Adrenal gland (tissue), 12 donors: ENCODE data around the gene PLXNC1. TPM values are rescaled to one million over a fixed set of nuclear protein-coding genes. Genes with fewer than 3 reads are reported as not detected.

Experiments used
- DNase-seq, 7 donors: peaks; one replicate each; pipeline ENCODE4 v3.0.0-alpha.2; 2019 to 2020
- H3K27ac ChIP-seq, 5 donors: fragments of 200-600 bp; sonication (generic) in 4 of 5; 1 replicate in 3 of 5; 2 replicates in 2 of 5; pipeline versions ENCODE4 v1.5.1 to v1.8.0; 2016 to 2020; ENCODE audit warnings: mild to moderate bottlenecking in 1 of 5
- H3K27me3 ChIP-seq: fragments of 200-600 bp; 2 replicates; pipeline ENCODE4 v1.8.0; 2021
- H3K36me3 ChIP-seq, 2 donors: fragments of 200-600 bp; replicated peaks in 1 of 2; 1 replicate in 1 of 2; 2 replicates in 1 of 2; pipeline versions ENCODE4 v1.5.1 to v1.8.0; 2018 to 2022
- H3K4me1 ChIP-seq, 2 donors: fragments of 200-600 bp; replicated peaks in 1 of 2; 1 replicate in 1 of 2; 2 replicates in 1 of 2; pipeline versions ENCODE4 v1.5.1 to v1.8.0; 2018 to 2021
- H3K4me3 ChIP-seq, 4 donors: fragments of 200-600 bp; sonication (generic) in 3 of 4; one replicate each; pipeline ENCODE4 v1.5.1; 2016 to 2018
- H3K9me3 ChIP-seq, 3 donors: fragments of 200-600 bp; sonication (generic) in 1 of 3; replicated peaks in 1 of 3; 1 replicate in 2 of 3; 2 replicates in 1 of 3; pipeline versions ENCODE4 v1.5.1 to v1.8.0; 2016 to 2021
- CTCF ChIP-seq, 6 experiments: fragments of 450-650 bp in 4 of 6; fragments of 200-600 bp in 2 of 6; sonication (generic) in 1 of 6; IDR thresholded peaks; 1 replicate in 5 of 6; 2 replicates in 1 of 6; pipeline versions ENCODE4 v1.5.1 to v1.8.0; 2016 to 2021; ENCODE audit warnings: antibody characterized with exemption in 6 of 6, mild to moderate bottlenecking in 2 of 6, moderate library complexity in 1 of 6
- POLR2A ChIP-seq, 2 donors: fragments of 450-650 bp; IDR thresholded peaks; one replicate each; pipeline ENCODE4 v1.6.1; 2017; ENCODE audit warnings: antibody characterized with exemption in 2 of 2, mild to moderate bottlenecking in 2 of 2, moderate library complexity in 1 of 2
- WGBS, 4 donors: extraction: QIAGEN DNeasy Blood & Tissue Kit in 2 of 4; methylation state at CpG; one replicate each; pipeline versions ENCODE4 v1.1.5 to v1.1.7; 2013 to 2017; 5-methylcytosine and 5-hydroxymethylcytosine counted together
- intact Hi-C, 2 donors: fragments of 100-400 bp; cut with DNase I; formaldehyde crosslinking; loops; one replicate each; pipeline versions ENCODE4 v1.14.1 to v1.15.0; 2022 to 2023
- polyA plus RNA-seq, 3 donors: library from polyadenylated mRNA; stranded (reverse); fragments of 200-250 nt in 2 of 3; fragments of 350-450 nt in 1 of 3; fragmentation: Illumina TruSeq in 1 of 3; extraction: RNeasy Lipid Tissue Mini Kit (QIAGEN cat#74804) in 1 of 3; gene quantifications; one replicate each; pipeline ENCODE4 v1.2.3, GENCODE V29; 2013 to 2014
- total RNA-seq, 9 donors: library from RNA; depleted of rRNA in 4 of 9; stranded (reverse); fragments of >200 nt in 4 of 9; fragments of 120-200 nt in 1 of 9; fragmentation: NEBNext Ultra II Directional in 1 of 9; extraction: Animal tissue kit (Norgen Biotek cat#: 25700) in 1 of 9; gene quantifications; one replicate each; pipeline versions ENCODE4 v1.1.0 to v1.2.4, GENCODE V29; 2013 to 2023
- donor health status: healthy with polysubstance abuse.
- donor health status: Bipolar disorder and iron deficiency.
- donor health status: DM: yes; HTN: yes; CAD: no.
- donor health status: DM: no; HTN: no; CAD: no.
- donor health status: DM: no; HTN: no; CAD: no.
- donor health status: DM: yes; HTN: yes; CAD: no.

The PLXNC1 gene
- total and polyA plus RNA-seq, 12 donors: 2.5 to 23.4 (median 12.3) TPM

- Histone ChIP-seq H3K9me3 (no peaks in the 10 kb centered on the region), H3K4me1 (peaks cover 14 to 26% of the 10 kb centered on the region in 2 donors), H3K4me3 (no peak overlapping the region), H3K36me3 (no peaks in the 10 kb centered on the region), H3K27me3 (no peaks in the 10 kb centered on the region), H3K27ac (no peak overlapping the region)
- WGBS, 4 donors: 91 to 94% (median 92%) methylated on average over 19 of the region's 19 CpGs
- TF ChIP-seq POLR2A (IDR thresholded peaks at IDR 0.05): no peak
- no peak for TF ChIP-seq CTCF (IDR thresholded peaks at IDR 0.05)
- intact Hi-C loops: no loop called here
- DNase-seq: peak in 1 of 7 donors; percentile 37
Observed at GRCh38 chr12:94264736-94265485, 116.5 kb downstream of the PLXNC1 start.

- WGBS, 4 donors: 72 to 83% (median 79%) methylated on average over 7 of the region's 7 CpGs
- H3K36me3 ChIP-seq: no peaks in the 10 kb centered on the region
- no peaks in the 10 kb centered on the region for H3K9me3 ChIP-seq
- intact Hi-C loops: no loop called here
- no peak overlapping the region for H3K4me3 ChIP-seq
- H3K4me1 ChIP-seq: peaks cover 14 to 26% of the 10 kb centered on the region in 2 donors
- H3K27me3 ChIP-seq: no peaks in the 10 kb centered on the region
- no peak for DNase-seq
- no peak for TF ChIP-seq POLR2A (IDR thresholded peaks at IDR 0.05)
- TF ChIP-seq CTCF (IDR thresholded peaks at IDR 0.05): no peak
- H3K27ac ChIP-seq: no peak overlapping the region
Observed at GRCh38 chr12:94265539-94265938, 117.2 kb downstream of the PLXNC1 start.

GRCh38 chr12:94265966-94266745 is 117.8 kb downstream of the PLXNC1 start:
- H3K27ac ChIP-seq: peak overlapping the region in 2 of 5 donors; percentile 37 to 57
- DNase-seq: peak in 2 of 7 donors; percentile 26 to 45
- TF ChIP-seq CTCF (IDR thresholded peaks at IDR 0.05) (no peak), POLR2A (IDR thresholded peaks at IDR 0.05) (no peak)
- H3K4me1 ChIP-seq: peaks cover 14 to 23% of the 10 kb centered on the region in 2 donors
- no peaks in the 10 kb centered on the region for H3K36me3 ChIP-seq
- 73 to 85% (median 81%) methylated on average over 14 of the region's 14 CpGs for WGBS, 4 donors
- H3K4me3 ChIP-seq: no peak overlapping the region
- no peaks in the 10 kb centered on the region for H3K27me3 ChIP-seq
- H3K9me3 ChIP-seq: no peaks in the 10 kb centered on the region
- intact Hi-C loops: no loop called here

DNA sequence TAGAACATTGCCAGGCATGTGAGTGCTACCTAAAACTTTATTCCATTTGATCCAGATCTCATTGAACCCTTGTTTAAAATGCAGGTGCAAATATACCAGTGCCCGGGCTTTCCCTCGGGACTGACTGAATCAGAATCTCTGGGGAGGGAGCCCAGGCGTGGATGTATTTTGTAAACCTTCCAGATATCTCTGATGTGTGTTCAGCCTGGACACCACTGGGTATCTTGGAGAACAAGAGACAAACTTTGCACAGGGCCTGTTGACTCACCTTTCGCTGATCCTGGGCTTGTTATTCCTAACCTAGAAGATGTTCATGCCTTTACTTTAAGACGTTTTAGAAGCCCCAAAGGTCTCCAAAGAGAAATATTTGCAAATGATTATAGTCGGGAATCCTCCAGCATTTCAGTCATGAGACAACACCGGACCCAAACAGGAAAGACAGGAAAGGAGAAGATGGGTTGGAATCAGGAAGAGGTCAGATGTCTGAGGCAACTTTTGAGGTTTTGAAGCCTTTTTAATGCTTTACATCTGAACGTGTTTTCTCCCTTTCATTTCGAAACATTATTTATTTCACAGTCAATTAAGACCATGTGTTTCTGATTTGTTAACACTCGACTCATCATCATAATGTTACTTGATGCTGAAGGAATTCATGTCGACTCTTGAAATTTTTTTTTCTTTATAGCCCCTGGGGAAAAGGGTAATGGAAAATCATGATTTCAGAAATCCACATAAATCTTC is 118.6 kb downstream of the PLXNC1 start:
- Histone ChIP-seq H3K36me3 (no peaks in the 10 kb centered on the region), H3K4me3 (no peak overlapping the region), H3K4me1 (peaks cover 10 to 14% of the 10 kb centered on the region in 2 donors), H3K9me3 (no peaks in the 10 kb centered on the region), H3K27ac (peak overlapping the region in 2 of 5 donors; percentile 46 to 57), H3K27me3 (no peaks in the 10 kb centered on the region)
- WGBS, 4 donors: 57 to 68% (median 66%) methylated on average over 11 of the region's 11 CpGs
- DNase-seq: no peak
- TF ChIP-seq CTCF (IDR thresholded peaks at IDR 0.05) (no peak), POLR2A (IDR thresholded peaks at IDR 0.05) (no peak)
- intact Hi-C loops: no loop called here
